ENCODE measurements around the gene PLRG1.
A peak's percentile ranks its signal among the peaks of the same experiment; 100 is the strongest.
"Not testable (repeated sequence)": the region's sequence is repeated elsewhere in the genome, so short reads cannot be mapped to it uniquely, and the experiment has no call there.

The PLRG1 gene
- 37.4 to 147 (median 94.7) reads per million in 3 experiments for total RNA-seq

- peak; percentile 95 for DNase-seq
Observed at GRCh38 chr4:154549894-154550790, at the start of gene PLRG1. Gene PLRG1, minus strand, starts transcription at chr4:154550400. Its CDS starts 92 bp downstream, at chr4:154550308.

- DNase-seq, result no peak
Observed at GRCh38 chr4:154597798-154598774, 47.9 kb upstream of the PLRG1 start.

GRCh38 chr4:154597281-154597680, 47.1 kb upstream of the PLRG1 start:
- DNase-seq, result not testable (repeated sequence)

GRCh38 chr4:154595807-154596206, 45.6 kb upstream of the PLRG1 start:
- no peak for DNase-seq

- DNase-seq, result not testable (repeated sequence)
Observed at GRCh38 chr4:154594343-154594742, 44.1 kb upstream of the PLRG1 start.

GRCh38 chr4:154593868-154594267, 43.7 kb upstream of the PLRG1 start:
- no peak for DNase-seq

GRCh38 chr4:154591890-154592289, 41.7 kb upstream of the PLRG1 start:
- DNase-seq, result no peak

GRCh38 chr4:154590329-154591006, 40.3 kb upstream of the PLRG1 start, which contains the start of gene FGA:
Gene FGA, minus strand, starts transcription at chr4:154590742. Its CDS starts 55 bp downstream, at chr4:154590687.
- DNase-seq, result no peak

- no peak for DNase-seq
Observed at GRCh38 chr4:154589296-154590197, 39.3 kb upstream of the PLRG1 start.

GRCh38 chr4:154588198-154588597, 38.0 kb upstream of the PLRG1 start:
- no peak for DNase-seq

- DNase-seq, result no peak
Observed at GRCh38 chr4:154586296-154587033, 36.3 kb upstream of the PLRG1 start.

- DNase-seq, result no peak
Observed at GRCh38 chr4:154585369-154586018, 35.3 kb upstream of the PLRG1 start.

GRCh38 chr4:154584259-154584658, 34.1 kb upstream of the PLRG1 start:
- no peak for DNase-seq

- DNase-seq, result no peak
Observed at GRCh38 chr4:154583677-154584076, 33.5 kb upstream of the PLRG1 start.

- no peak for DNase-seq
Observed at GRCh38 chr4:154583230-154583629, 33.0 kb upstream of the PLRG1 start.

- DNase-seq, result no peak
Observed at GRCh38 chr4:154582723-154583122, 32.5 kb upstream of the PLRG1 start.

- DNase-seq, result no peak
Observed at GRCh38 chr4:154579927-154580326, 29.7 kb upstream of the PLRG1 start.

GRCh38 chr4:154578919-154579318, 28.7 kb upstream of the PLRG1 start:
- no peak for DNase-seq

- no peak for DNase-seq
Observed at GRCh38 chr4:154577324-154577723, 27.1 kb upstream of the PLRG1 start.

GRCh38 chr4:154574311-154574710, 24.1 kb upstream of the PLRG1 start:
- DNase-seq, result no peak

Measured in central memory CD4-positive, alpha-beta T cell (primary cell).